Measurements from ENCODE around the gene ANKRD36C. TPM values are rescaled to one million over a fixed set of nuclear protein-coding genes. Genes with fewer than 3 reads are reported as not detected.
"Not testable (repeated sequence)": the region's sequence is repeated elsewhere in the genome, so short reads cannot be mapped to it uniquely, and the experiment has no call there.

The ANKRD36C gene
- total RNA-seq, 1 experiment from 2014 or later = 17.6 TPM

DNA sequence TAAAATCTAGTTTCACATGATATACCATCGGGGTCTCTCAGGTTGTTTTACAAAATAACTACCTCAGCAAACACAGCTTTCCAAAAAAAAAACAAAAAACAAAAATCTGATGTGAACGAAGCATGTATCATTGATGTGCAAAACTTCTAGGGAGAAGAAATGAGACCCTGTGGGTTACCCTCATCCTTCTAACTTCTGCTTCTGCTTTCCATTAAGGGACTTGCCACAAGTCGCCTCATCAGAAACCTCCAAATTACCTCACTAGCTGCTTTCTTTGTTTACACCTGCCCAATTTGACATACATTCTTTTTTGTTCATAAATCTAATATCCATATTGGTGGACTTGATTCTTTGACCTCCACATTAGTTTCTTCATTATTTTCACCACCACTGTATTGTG lies 60.9 kb downstream of the ANKRD36C start:
- H3K27me3 ChIP-seq (ENCODE audit: low read length); H3K9me2 ChIP-seq (replicated peaks; ENCODE audit: low read length); POLR2A ChIA-PET (ENCODE audit: unreplicated experiment); H3K27ac ChIP-seq (ENCODE audit: low read length); CTCF ChIA-PET; H3K79me2 ChIP-seq (ENCODE audit: low read length); H3K36me3 ChIP-seq (ENCODE audit: low read depth, low read length); H2AFZ ChIP-seq (ENCODE audit: low read length); H3K9me3 ChIP-seq (ENCODE audit: low read length); H3K4me2 ChIP-seq (ENCODE audit: low read length); H3K4me3 ChIP-seq (ENCODE audit: low read length); H3K9ac ChIP-seq (ENCODE audit: low read length); H3F3A ChIP-seq (ENCODE audit: low read length, unreplicated experiment); DNase-seq; BruUV-seq (replicated peaks); intact Hi-C loops (cut with micrococcal nuclease); H3K4me1 ChIP-seq (ENCODE audit: insufficient read depth, low read length); H4K20me1 ChIP-seq (ENCODE audit: low read length); ATAC-seq: not testable (repeated sequence)

GRCh38 chr2:95917007-95917406 lies 74.6 kb downstream of the ANKRD36C start:
- intact Hi-C loops (cut with micrococcal nuclease); ATAC-seq; H3K9me2 ChIP-seq (replicated peaks; ENCODE audit: low read length); H3K9me3 ChIP-seq (ENCODE audit: low read length); H3K4me3 ChIP-seq (ENCODE audit: low read length); H3F3A ChIP-seq (ENCODE audit: low read length, unreplicated experiment); H3K79me2 ChIP-seq (ENCODE audit: low read length); H2AFZ ChIP-seq (ENCODE audit: low read length); POLR2A ChIA-PET (ENCODE audit: unreplicated experiment); H3K9ac ChIP-seq (ENCODE audit: low read length); CTCF ChIA-PET; BruUV-seq (replicated peaks); H4K20me1 ChIP-seq (ENCODE audit: low read length); H3K36me3 ChIP-seq (ENCODE audit: low read depth, low read length); H3K27me3 ChIP-seq (ENCODE audit: low read length): not testable (repeated sequence)
- peak overlapping the region; percentile 53 for H3K4me2 ChIP-seq (ENCODE audit: low read length)
- H3K27ac ChIP-seq (ENCODE audit: low read length) = peak overlapping the region; percentile 47
- peaks cover 44% of the 10 kb centered on the region for H3K4me1 ChIP-seq (ENCODE audit: insufficient read depth, low read length)
- peak; percentile 25 for DNase-seq

DNA sequence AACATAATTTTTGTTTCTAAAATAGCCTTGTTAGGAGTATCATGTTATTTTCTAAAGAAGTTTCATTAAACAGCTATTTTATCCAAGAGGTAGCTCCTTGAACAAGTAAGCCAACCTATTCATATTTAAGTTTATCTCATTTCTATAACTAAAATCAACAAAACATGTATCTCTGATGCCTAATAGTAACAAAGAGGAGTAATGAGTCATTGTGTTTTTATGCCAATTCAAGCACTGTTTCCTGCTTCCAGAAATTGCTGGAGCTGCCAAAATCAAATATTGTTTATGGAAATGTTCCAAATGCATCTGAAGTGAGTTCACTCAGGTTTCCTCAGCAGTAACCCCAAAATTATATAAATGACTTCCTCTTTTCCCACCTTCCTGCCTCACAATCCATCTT lies 76.5 kb downstream of the ANKRD36C start:
- Histone ChIP-seq H3K4me2 (ENCODE audit: low read length) (peak overlapping the region; percentile 37; the same call in 1 of the 2 replicates), H3K4me1 (ENCODE audit: insufficient read depth, low read length) (peaks cover 59% of the 10 kb centered on the region), H3K27ac (ENCODE audit: low read length) (peak overlapping the region; percentile 34)
- ATAC-seq; H3K79me2 ChIP-seq (ENCODE audit: low read length); H3F3A ChIP-seq (ENCODE audit: low read length, unreplicated experiment); H2AFZ ChIP-seq (ENCODE audit: low read length); H4K20me1 ChIP-seq (ENCODE audit: low read length); H3K36me3 ChIP-seq (ENCODE audit: low read depth, low read length); H3K27me3 ChIP-seq (ENCODE audit: low read length); intact Hi-C loops (cut with micrococcal nuclease); H3K9me2 ChIP-seq (replicated peaks; ENCODE audit: low read length); H3K9ac ChIP-seq (ENCODE audit: low read length); H3K9me3 ChIP-seq (ENCODE audit: low read length); BruUV-seq (replicated peaks); CTCF ChIA-PET; H3K4me3 ChIP-seq (ENCODE audit: low read length); POLR2A ChIA-PET (ENCODE audit: unreplicated experiment): not testable (repeated sequence)
- peak; percentile 46 for DNase-seq

- H3K9ac ChIP-seq (ENCODE audit: low read length); H3K79me2 ChIP-seq (ENCODE audit: low read length); H3K9me3 ChIP-seq (ENCODE audit: low read length); ATAC-seq; H2AFZ ChIP-seq (ENCODE audit: low read length); intact Hi-C loops (cut with micrococcal nuclease); H3F3A ChIP-seq (ENCODE audit: low read length, unreplicated experiment); BruUV-seq (replicated peaks); H3K27me3 ChIP-seq (ENCODE audit: low read length); H3K36me3 ChIP-seq (ENCODE audit: low read depth, low read length); H3K4me3 ChIP-seq (ENCODE audit: low read length); H4K20me1 ChIP-seq (ENCODE audit: low read length); H3K9me2 ChIP-seq (replicated peaks; ENCODE audit: low read length): not testable (repeated sequence)
- Histone ChIP-seq H3K27ac (ENCODE audit: low read length) (peak overlapping the region; percentile 25), H3K4me1 (ENCODE audit: insufficient read depth, low read length) (peaks cover 47% of the 10 kb centered on the region), H3K4me2 (ENCODE audit: low read length) (peak overlapping the region; percentile 68)
- CTCF ChIA-PET = interaction anchor here (0.5 kb wide), 1 partner anchor 21 kb away, joined by 3 read pairs; no protein-coding TSS in a partner anchor
- DNase-seq = peak; percentile 88
- POLR2A ChIA-PET (ENCODE audit: unreplicated experiment) = interaction anchor here (0.7 to 0.9 kb wide), 2 partner anchors 80 to 157 kb away, joined by 6 read pairs; partner anchors contain the start of gene ANKRD36C
Measured at GRCh38 chr2:95911431-95911830, 80.2 kb downstream of the ANKRD36C start.

- POLR2A ChIA-PET (ENCODE audit: unreplicated experiment); H4K20me1 ChIP-seq (ENCODE audit: low read length); H3K9me3 ChIP-seq (ENCODE audit: low read length); H2AFZ ChIP-seq (ENCODE audit: low read length); H3K9ac ChIP-seq (ENCODE audit: low read length); H3K9me2 ChIP-seq (replicated peaks; ENCODE audit: low read length); BruUV-seq (replicated peaks); H3K79me2 ChIP-seq (ENCODE audit: low read length); H3K27me3 ChIP-seq (ENCODE audit: low read length); H3K4me3 ChIP-seq (ENCODE audit: low read length); intact Hi-C loops (cut with micrococcal nuclease); H3K36me3 ChIP-seq (ENCODE audit: low read depth, low read length); CTCF ChIA-PET; H3F3A ChIP-seq (ENCODE audit: low read length, unreplicated experiment); ATAC-seq: not testable (repeated sequence)
- Histone ChIP-seq H3K4me2 (ENCODE audit: low read length) (0 out of 2 replicates have a peak overlapping the region, but pooled peaks have one; percentile 17), H3K4me1 (ENCODE audit: insufficient read depth, low read length) (peaks cover 30% of the 10 kb centered on the region), H3K27ac (ENCODE audit: low read length) (peak overlapping the region; percentile 35; the same call in 1 of the 2 replicates)
- DNase-seq = peak; percentile 31
Measured at GRCh38 chr2:95894443-95894842, 97.2 kb downstream of the ANKRD36C start.

GRCh38 chr2:95867929-95868328 lies 123.7 kb downstream of the ANKRD36C start:
- H3K36me3 ChIP-seq (ENCODE audit: low read depth, low read length); H3K27ac ChIP-seq (ENCODE audit: low read length); H4K20me1 ChIP-seq (ENCODE audit: low read length); H3F3A ChIP-seq (ENCODE audit: low read length, unreplicated experiment); H3K9me3 ChIP-seq (ENCODE audit: low read length); H3K4me1 ChIP-seq (ENCODE audit: insufficient read depth, low read length); H2AFZ ChIP-seq (ENCODE audit: low read length); H3K9me2 ChIP-seq (replicated peaks; ENCODE audit: low read length); POLR2A ChIA-PET (ENCODE audit: unreplicated experiment); H3K79me2 ChIP-seq (ENCODE audit: low read length); CTCF ChIA-PET; BruUV-seq (replicated peaks); H3K4me3 ChIP-seq (ENCODE audit: low read length); H3K9ac ChIP-seq (ENCODE audit: low read length); H3K27me3 ChIP-seq (ENCODE audit: low read length); H3K4me2 ChIP-seq (ENCODE audit: low read length); intact Hi-C loops (cut with micrococcal nuclease); ATAC-seq; DNase-seq: not testable (repeated sequence)

DNA sequence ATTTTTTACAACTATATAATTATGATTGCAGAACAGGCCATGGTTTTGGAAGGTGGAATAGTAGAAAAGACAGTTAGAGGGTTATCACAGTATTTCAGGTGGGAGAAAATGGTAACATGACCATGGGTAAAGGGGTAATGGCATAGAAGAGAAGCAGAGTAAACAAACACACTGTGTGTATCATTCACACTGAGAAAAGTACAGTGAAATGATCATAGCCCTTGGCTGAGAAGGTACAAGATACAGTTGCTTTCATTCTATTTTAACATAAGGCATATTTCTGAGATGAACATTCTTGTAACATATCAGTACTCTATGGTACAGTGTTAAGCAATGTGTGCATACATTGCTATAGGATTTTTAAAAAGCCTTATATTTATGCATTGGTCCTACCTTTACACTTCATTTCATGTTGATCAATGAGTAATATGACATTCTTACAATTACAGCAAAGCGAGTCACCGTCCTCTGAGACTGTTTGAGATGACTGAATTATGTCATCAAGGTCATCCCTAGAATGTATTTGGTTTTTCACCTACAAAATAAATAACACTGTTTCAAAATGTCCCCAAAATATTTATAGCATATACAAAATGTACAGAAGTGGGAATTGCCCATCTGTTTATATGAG lies 124.5 kb downstream of the ANKRD36C start:
- H2AFZ ChIP-seq (ENCODE audit: low read length); H3K36me3 ChIP-seq (ENCODE audit: low read depth, low read length); DNase-seq; H3K4me3 ChIP-seq (ENCODE audit: low read length); H3F3A ChIP-seq (ENCODE audit: low read length, unreplicated experiment); H3K27me3 ChIP-seq (ENCODE audit: low read length); H3K4me1 ChIP-seq (ENCODE audit: insufficient read depth, low read length); H3K79me2 ChIP-seq (ENCODE audit: low read length); H3K9me2 ChIP-seq (replicated peaks; ENCODE audit: low read length); H3K4me2 ChIP-seq (ENCODE audit: low read length); H4K20me1 ChIP-seq (ENCODE audit: low read length); H3K27ac ChIP-seq (ENCODE audit: low read length); intact Hi-C loops (cut with micrococcal nuclease); H3K9ac ChIP-seq (ENCODE audit: low read length); BruUV-seq (replicated peaks); CTCF ChIA-PET; POLR2A ChIA-PET (ENCODE audit: unreplicated experiment); H3K9me3 ChIP-seq (ENCODE audit: low read length): not testable (repeated sequence)
- ATAC-seq = peak; percentile 82
